ENCODE data around the gene DNAH9.

Gene DNAH9

GRCh38 chr17:11651089-11651488, 52.8 kb downstream of the DNAH9 start:
- H3K27me3 Mint-ChIP-seq: no peaks in the 10 kb centered on the region
- no peak overlapping the region for H3K4me3 Mint-ChIP-seq
- intact Hi-C loops (cut with micrococcal nuclease): no loop called here
- H3K27ac Mint-ChIP-seq: no peak overlapping the region
- no peaks in the 10 kb centered on the region for H3K36me3 Mint-ChIP-seq (ENCODE audit: low read depth)
- H3K9me3 Mint-ChIP-seq: no peaks in the 10 kb centered on the region
- no peaks in the 10 kb centered on the region for H3K4me1 Mint-ChIP-seq (ENCODE audit: low read depth)

GRCh38 chr17:11668618-11669017, 70.3 kb downstream of the DNAH9 start:
- Mint-ChIP-seq H3K27me3 (no peaks in the 10 kb centered on the region), H3K27ac (no peak overlapping the region), H3K36me3 (ENCODE audit: low read depth) (no peaks in the 10 kb centered on the region), H3K4me1 (ENCODE audit: low read depth) (no peaks in the 10 kb centered on the region), H3K4me3 (no peak overlapping the region), H3K9me3 (peaks cover 21% of the 10 kb centered on the region)
- intact Hi-C loops (cut with micrococcal nuclease): no loop called here

- intact Hi-C loops (cut with micrococcal nuclease): no loop called here
- peaks cover 8% of the 10 kb centered on the region for H3K9me3 Mint-ChIP-seq
These were observed 72.9 kb downstream of the DNAH9 start for GRCh38 chr17:11671126-11671525.

GRCh38 chr17:11682646-11683045, 84.4 kb downstream of the DNAH9 start:
- Mint-ChIP-seq H3K4me3 (no peak overlapping the region), H3K36me3 (ENCODE audit: low read depth) (no peaks in the 10 kb centered on the region), H3K27ac (no peak overlapping the region), H3K4me1 (ENCODE audit: low read depth) (no peaks in the 10 kb centered on the region), H3K9me3 (peaks cover 19% of the 10 kb centered on the region), H3K27me3 (no peaks in the 10 kb centered on the region)
- intact Hi-C loops (cut with micrococcal nuclease): no loop called here

More at GRCh38 chr17:11671126-11671525, 72.9 kb downstream of the DNAH9 start:
- Mint-ChIP-seq H3K4me3 (no peak overlapping the region), H3K4me1 (ENCODE audit: low read depth) (no peaks in the 10 kb centered on the region), H3K36me3 (ENCODE audit: low read depth) (no peaks in the 10 kb centered on the region), H3K27me3 (no peaks in the 10 kb centered on the region), H3K27ac (no peak overlapping the region)

GRCh38 chr17:11690681-11691080, 92.4 kb downstream of the DNAH9 start:
- Mint-ChIP-seq H3K4me1 (ENCODE audit: low read depth) (no peaks in the 10 kb centered on the region), H3K27me3 (no peaks in the 10 kb centered on the region), H3K4me3 (no peak overlapping the region), H3K36me3 (ENCODE audit: low read depth) (no peaks in the 10 kb centered on the region), H3K27ac (no peak overlapping the region), H3K9me3 (no peaks in the 10 kb centered on the region)
- intact Hi-C loops (cut with micrococcal nuclease): no loop called here

GRCh38 chr17:11692688-11693087, 94.4 kb downstream of the DNAH9 start:
- no peaks in the 10 kb centered on the region for H3K4me1 Mint-ChIP-seq (ENCODE audit: low read depth)
- H3K9me3 Mint-ChIP-seq: no peaks in the 10 kb centered on the region
- intact Hi-C loops (cut with micrococcal nuclease): no loop called here
- no peak overlapping the region for H3K4me3 Mint-ChIP-seq
- no peaks in the 10 kb centered on the region for H3K36me3 Mint-ChIP-seq (ENCODE audit: low read depth)
- no peak overlapping the region for H3K27ac Mint-ChIP-seq
- no peaks in the 10 kb centered on the region for H3K27me3 Mint-ChIP-seq

GRCh38 chr17:11693284-11693683, 95.0 kb downstream of the DNAH9 start:
- no peaks in the 10 kb centered on the region for H3K9me3 Mint-ChIP-seq
- intact Hi-C loops (cut with micrococcal nuclease): no loop called here
- H3K27ac Mint-ChIP-seq: no peak overlapping the region
- H3K27me3 Mint-ChIP-seq: no peaks in the 10 kb centered on the region
- H3K4me3 Mint-ChIP-seq: no peak overlapping the region
- no peaks in the 10 kb centered on the region for H3K4me1 Mint-ChIP-seq (ENCODE audit: low read depth)
- H3K36me3 Mint-ChIP-seq (ENCODE audit: low read depth): no peaks in the 10 kb centered on the region

- intact Hi-C loops (cut with micrococcal nuclease): no loop called here
- Mint-ChIP-seq H3K36me3 (ENCODE audit: low read depth) (no peaks in the 10 kb centered on the region), H3K4me3 (no peak overlapping the region), H3K9me3 (peaks cover 16% of the 10 kb centered on the region), H3K27me3 (no peaks in the 10 kb centered on the region), H3K4me1 (ENCODE audit: low read depth) (no peaks in the 10 kb centered on the region), H3K27ac (no peak overlapping the region)
These were observed 102.4 kb downstream of the DNAH9 start for GRCh38 chr17:11700668-11701067.

- H3K27ac Mint-ChIP-seq: no peak overlapping the region
- H3K36me3 Mint-ChIP-seq (ENCODE audit: low read depth): no peaks in the 10 kb centered on the region
- H3K4me3 Mint-ChIP-seq: no peak overlapping the region
- no peaks in the 10 kb centered on the region for H3K27me3 Mint-ChIP-seq
- H3K9me3 Mint-ChIP-seq: peaks cover 16% of the 10 kb centered on the region
- no peaks in the 10 kb centered on the region for H3K4me1 Mint-ChIP-seq (ENCODE audit: low read depth)
- intact Hi-C loops (cut with micrococcal nuclease): no loop called here
These were observed 103.6 kb downstream of the DNAH9 start for GRCh38 chr17:11701911-11702310.

GRCh38 chr17:11704041-11704440, 105.8 kb downstream of the DNAH9 start:
- no peak overlapping the region for H3K4me3 Mint-ChIP-seq
- peaks cover 16% of the 10 kb centered on the region for H3K9me3 Mint-ChIP-seq
- no peaks in the 10 kb centered on the region for H3K27me3 Mint-ChIP-seq
- no peak overlapping the region for H3K27ac Mint-ChIP-seq
- no peaks in the 10 kb centered on the region for H3K36me3 Mint-ChIP-seq (ENCODE audit: low read depth)
- intact Hi-C loops (cut with micrococcal nuclease): no loop called here
- no peaks in the 10 kb centered on the region for H3K4me1 Mint-ChIP-seq (ENCODE audit: low read depth)

- no peaks in the 10 kb centered on the region for H3K27me3 Mint-ChIP-seq
- intact Hi-C loops (cut with micrococcal nuclease): no loop called here
- peaks cover 16% of the 10 kb centered on the region for H3K9me3 Mint-ChIP-seq
- H3K4me1 Mint-ChIP-seq (ENCODE audit: low read depth): no peaks in the 10 kb centered on the region
- H3K27ac Mint-ChIP-seq: no peak overlapping the region
- H3K4me3 Mint-ChIP-seq: no peak overlapping the region
- no peaks in the 10 kb centered on the region for H3K36me3 Mint-ChIP-seq (ENCODE audit: low read depth)
These were observed 106.8 kb downstream of the DNAH9 start for GRCh38 chr17:11705111-11705510.

GRCh38 chr17:11707586-11707985, 109.3 kb downstream of the DNAH9 start:
- no peak overlapping the region for H3K4me3 Mint-ChIP-seq
- no peaks in the 10 kb centered on the region for H3K4me1 Mint-ChIP-seq (ENCODE audit: low read depth)
- peaks cover 10% of the 10 kb centered on the region for H3K9me3 Mint-ChIP-seq
- H3K27ac Mint-ChIP-seq: no peak overlapping the region
- no peaks in the 10 kb centered on the region for H3K36me3 Mint-ChIP-seq (ENCODE audit: low read depth)
- no peaks in the 10 kb centered on the region for H3K27me3 Mint-ChIP-seq
- intact Hi-C loops (cut with micrococcal nuclease): no loop called here

- no peak overlapping the region for H3K27ac Mint-ChIP-seq
- intact Hi-C loops (cut with micrococcal nuclease): no loop called here
- H3K27me3 Mint-ChIP-seq: no peaks in the 10 kb centered on the region
These were observed 114.2 kb downstream of the DNAH9 start for GRCh38 chr17:11712456-11712855.

GRCh38 chr17:11719203-11719602, 120.9 kb downstream of the DNAH9 start:
- no peaks in the 10 kb centered on the region for H3K36me3 Mint-ChIP-seq (ENCODE audit: low read depth)
- intact Hi-C loops (cut with micrococcal nuclease): no loop called here
- no peaks in the 10 kb centered on the region for H3K4me1 Mint-ChIP-seq (ENCODE audit: low read depth)
- H3K27me3 Mint-ChIP-seq: no peaks in the 10 kb centered on the region
- H3K9me3 Mint-ChIP-seq: peaks cover 30% of the 10 kb centered on the region
- H3K4me3 Mint-ChIP-seq: no peak overlapping the region
- H3K27ac Mint-ChIP-seq: no peak overlapping the region

More at GRCh38 chr17:11712456-11712855, 114.2 kb downstream of the DNAH9 start:
- Mint-ChIP-seq H3K4me3 (no peak overlapping the region), H3K9me3 (peaks cover 21% of the 10 kb centered on the region), H3K4me1 (ENCODE audit: low read depth) (no peaks in the 10 kb centered on the region), H3K36me3 (ENCODE audit: low read depth) (no peaks in the 10 kb centered on the region)

- Mint-ChIP-seq H3K27me3 (no peaks in the 10 kb centered on the region), H3K4me3 (no peak overlapping the region), H3K9me3 (peaks cover 30% of the 10 kb centered on the region), H3K4me1 (ENCODE audit: low read depth) (no peaks in the 10 kb centered on the region), H3K36me3 (ENCODE audit: low read depth) (no peaks in the 10 kb centered on the region), H3K27ac (no peak overlapping the region)
- intact Hi-C loops (cut with micrococcal nuclease): no loop called here
These were observed 121.6 kb downstream of the DNAH9 start for GRCh38 chr17:11719856-11720255.

Measured in dendritic cell treated with granulocyte-macrophage colony-stimulating factor and Interleukin-4, amounts not matched to agents 40 ng/mL and 50 ng/mL, for 4 days (primary cell).